ENCODE measurements around the gene NFATC2IP. TPM values are rescaled to one million over a fixed set of nuclear protein-coding genes. Genes with fewer than 3 reads are reported as not detected.

Gene NFATC2IP
- total and polyA plus RNA-seq, 9 of the 15 experiments (the other 6 are each of a cell fraction or from before 2014, with no cell fraction given), result 15.6 to 106 (median 46.9) TPM

DNA sequence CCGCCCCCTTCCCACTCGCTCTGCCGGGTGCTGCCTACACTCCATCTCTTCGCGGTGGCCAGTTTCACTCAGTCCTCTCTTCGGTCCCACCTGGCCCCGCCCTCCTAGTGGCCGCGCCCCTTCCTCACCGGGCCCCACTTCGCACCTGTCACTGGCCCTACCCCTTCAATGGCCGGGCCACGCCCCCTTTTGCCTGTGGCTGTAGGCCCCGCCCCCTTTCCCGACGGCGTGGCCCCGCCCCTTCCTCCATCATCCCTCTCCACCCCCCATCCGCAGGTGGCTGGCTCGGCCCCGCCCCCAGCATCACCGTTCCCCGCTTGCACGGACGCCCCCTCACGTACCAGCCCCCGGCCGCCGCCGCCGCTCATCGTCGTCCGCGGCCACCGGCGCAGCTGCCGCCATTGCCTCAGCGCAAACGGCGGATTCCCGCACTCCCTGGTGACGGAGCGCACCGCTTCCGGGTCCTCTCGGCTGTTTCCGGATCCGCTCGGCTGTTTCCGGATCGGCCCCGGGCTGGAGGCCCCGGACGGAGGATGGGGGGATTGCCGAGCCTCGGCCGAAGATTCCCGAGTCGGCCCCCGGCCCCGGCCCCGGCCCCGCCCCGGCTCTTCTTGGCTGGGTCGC, 25.9 kb upstream of the NFATC2IP start, which contains the start of gene RABEP2 (continued):
- TF ChIP-seq STAT5A (IDR thresholded peaks at IDR 0.05; ENCODE audit: borderline replicate concordance, low read length) (no peak), KAT8 (IDR thresholded peaks at IDR 0.05; ENCODE audit: low read depth) (no peak), TAF7 (tag; IDR thresholded peaks at IDR 0.05) (no peak), ETV6 (IDR thresholded peaks at IDR 0.05; ENCODE audit: borderline replicate concordance in 1 of 2, low read depth in 2 of 2, low read length in 1 of 2) (0 out of 4 replicates have a peak, but pooled peaks of 1 of the 2 experiments have one; percentile 10), ETV6 (CRISPR knock-in tag; IDR thresholded peaks at IDR 0.05; ENCODE audit: borderline replicate concordance) (no peak), TRIM28 (IDR thresholded peaks at IDR 0.05) (no peak), PYGO2 (tag; IDR thresholded peaks at IDR 0.05) (no peak), SRSF3 (IDR thresholded peaks at IDR 0.05; ENCODE audit: insufficient read depth, low read length) (no peak), TBP (optimal IDR thresholded peaks at IDR 0.05; ENCODE audit: low read depth, low read length) (no peak), GABPA (tag; conservative IDR thresholded peaks at IDR 0.05; ENCODE audit: low read depth) (peak; percentile 88), RAD21 (CRISPR knock-in tag; conservative IDR thresholded peaks at IDR 0.05 in 1 of 2, IDR thresholded peaks at IDR 0.05 in 1 of 2) (no peak), GABPB1 (CRISPR knock-in tag; IDR thresholded peaks at IDR 0.05) (peak; percentile 76), MYC (IDR thresholded peaks at IDR 0.05; ENCODE audit: low read depth, low read length) (0 out of 2 replicates have a peak, but pooled peaks have one; percentile 5), MYC (CRISPR knock-in tag; IDR thresholded peaks at IDR 0.05; ENCODE audit: borderline replicate concordance, low read depth) (no peak), XRCC3 (IDR thresholded peaks at IDR 0.05) (no peak), FOXJ3 (CRISPR knock-in tag; IDR thresholded peaks at IDR 0.05) (no peak), KLF13 (tag; IDR thresholded peaks at IDR 0.05; ENCODE audit: borderline replicate concordance, low read depth) (peak; percentile 77; the same call in 1 of the 2 replicates), POLR2A (conservative IDR thresholded peaks at IDR 0.05) (no peak), SOX6 (IDR thresholded peaks at IDR 0.05) (no peak), POLR2B (IDR thresholded peaks at IDR 0.05; ENCODE audit: low read depth, partially characterized antibody) (no peak)
- TF ChIP-seq, protein P1, sequence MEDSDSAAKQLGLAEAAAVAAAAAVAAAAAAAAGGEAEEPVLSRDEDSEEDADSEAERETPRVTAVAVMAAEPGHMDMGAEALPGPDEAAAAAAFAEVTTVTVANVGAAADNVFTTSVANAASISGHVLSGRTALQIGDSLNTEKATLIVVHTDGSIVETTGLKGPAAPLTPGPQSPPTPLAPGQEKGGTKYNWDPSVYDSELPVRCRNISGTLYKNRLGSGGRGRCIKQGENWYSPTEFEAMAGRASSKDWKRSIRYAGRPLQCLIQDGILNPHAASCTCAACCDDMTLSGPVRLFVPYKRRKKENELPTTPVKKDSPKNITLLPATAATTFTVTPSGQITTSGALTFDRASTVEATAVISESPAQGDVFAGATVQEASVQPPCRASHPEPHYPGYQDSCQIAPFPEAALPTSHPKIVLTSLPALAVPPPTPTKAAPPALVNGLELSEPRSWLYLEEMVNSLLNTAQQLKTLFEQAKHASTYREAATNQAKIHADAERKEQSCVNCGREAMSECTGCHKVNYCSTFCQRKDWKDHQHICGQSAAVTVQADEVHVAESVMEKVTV (CRISPR knock-in tag; IDR thresholded peaks at IDR 0.05), result peak; percentile 99
- TF ChIP-seq, protein P2, sequence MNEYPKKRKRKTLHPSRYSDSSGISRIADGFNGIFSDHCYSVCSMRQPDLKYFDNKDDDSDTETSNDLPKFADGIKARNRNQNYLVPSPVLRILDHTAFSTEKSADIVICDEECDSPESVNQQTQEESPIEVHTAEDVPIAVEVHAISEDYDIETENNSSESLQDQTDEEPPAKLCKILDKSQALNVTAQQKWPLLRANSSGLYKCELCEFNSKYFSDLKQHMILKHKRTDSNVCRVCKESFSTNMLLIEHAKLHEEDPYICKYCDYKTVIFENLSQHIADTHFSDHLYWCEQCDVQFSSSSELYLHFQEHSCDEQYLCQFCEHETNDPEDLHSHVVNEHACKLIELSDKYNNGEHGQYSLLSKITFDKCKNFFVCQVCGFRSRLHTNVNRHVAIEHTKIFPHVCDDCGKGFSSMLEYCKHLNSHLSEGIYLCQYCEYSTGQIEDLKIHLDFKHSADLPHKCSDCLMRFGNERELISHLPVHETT (CRISPR knock-in tag; conservative IDR thresholded peaks at IDR 0.05 in 1 of 2, IDR thresholded peaks at IDR 0.05 in 1 of 2), result peak in 1 of 2 experiments; percentile 91; a peak in 2 of 4 replicates
- TF ChIP-seq, protein P3, sequence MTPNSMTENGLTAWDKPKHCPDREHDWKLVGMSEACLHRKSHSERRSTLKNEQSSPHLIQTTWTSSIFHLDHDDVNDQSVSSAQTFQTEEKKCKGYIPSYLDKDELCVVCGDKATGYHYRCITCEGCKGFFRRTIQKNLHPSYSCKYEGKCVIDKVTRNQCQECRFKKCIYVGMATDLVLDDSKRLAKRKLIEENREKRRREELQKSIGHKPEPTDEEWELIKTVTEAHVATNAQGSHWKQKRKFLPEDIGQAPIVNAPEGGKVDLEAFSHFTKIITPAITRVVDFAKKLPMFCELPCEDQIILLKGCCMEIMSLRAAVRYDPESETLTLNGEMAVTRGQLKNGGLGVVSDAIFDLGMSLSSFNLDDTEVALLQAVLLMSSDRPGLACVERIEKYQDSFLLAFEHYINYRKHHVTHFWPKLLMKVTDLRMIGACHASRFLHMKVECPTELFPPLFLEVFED (CRISPR knock-in tag; conservative IDR thresholded peaks at IDR 0.05), result no peak; the same call in 1 of the 2 replicates
- TF ChIP-seq, protein P4, sequence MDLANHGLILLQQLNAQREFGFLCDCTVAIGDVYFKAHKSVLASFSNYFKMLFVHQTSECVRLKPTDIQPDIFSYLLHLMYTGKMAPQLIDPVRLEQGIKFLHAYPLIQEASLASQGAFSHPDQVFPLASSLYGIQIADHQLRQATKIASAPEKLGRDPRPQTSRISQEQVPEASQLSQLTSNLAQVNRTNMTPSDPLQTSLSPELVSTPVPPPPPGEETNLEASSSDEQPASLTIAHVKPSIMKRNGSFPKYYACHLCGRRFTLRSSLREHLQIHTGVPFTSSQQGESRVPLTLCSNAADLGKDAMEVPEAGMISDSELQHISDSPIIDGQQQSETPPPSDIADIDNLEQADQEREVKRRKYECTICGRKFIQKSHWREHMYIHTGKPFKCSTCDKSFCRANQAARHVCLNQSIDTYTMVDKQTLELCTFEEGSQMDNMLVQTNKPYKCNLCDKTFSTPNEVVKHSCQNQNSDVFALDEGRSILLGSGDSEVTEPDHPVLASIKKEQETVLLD (IDR thresholded peaks at IDR 0.05), result no peak

All from K562 (cell line).